GM19468 (cell line): ENCODE data around the gene MORN1.

ENCODE experiments used
- ATAC-seq: cut with Tn5 transposase; IDR thresholded peaks from one replicate; pipeline ENCODE4 v1.9.1; 2021; ENCODE audit warnings: mild to moderate bottlenecking, moderate library complexity, moderate number of reproducible peaks; ENCODE audit not compliant: unreplicated experiment; ENCODE audit errors: extremely low read depth

Gene MORN1

GRCh38 chr1:2326524-2326923 lies 64.8 kb downstream of the MORN1 start:
- no peak for ATAC-seq

GRCh38 chr1:2324553-2325366 lies 66.6 kb downstream of the MORN1 start:
- ATAC-seq = no peak

- ATAC-seq = no peak
Measured at GRCh38 chr1:2323451-2323974, 67.8 kb downstream of the MORN1 start.

GRCh38 chr1:2322581-2323211 lies 68.7 kb downstream of the MORN1 start:
- ATAC-seq = no peak

- ATAC-seq = no peak
Measured at GRCh38 chr1:2322065-2322571, 69.2 kb downstream of the MORN1 start.

- ATAC-seq = no peak
Measured at GRCh38 chr1:2320760-2321667, 70.3 kb downstream of the MORN1 start.

GRCh38 chr1:2320006-2320405 lies 71.3 kb downstream of the MORN1 start:
- no peak for ATAC-seq

- no peak for ATAC-seq
Measured at GRCh38 chr1:2319291-2319690, 72.1 kb downstream of the MORN1 start.

GRCh38 chr1:2318314-2319278 lies 72.8 kb downstream of the MORN1 start:
- ATAC-seq = no peak

GRCh38 chr1:2317230-2318065 lies 73.9 kb downstream of the MORN1 start:
- no peak for ATAC-seq

- ATAC-seq = no peak
Measured at GRCh38 chr1:2316451-2316961, 74.8 kb downstream of the MORN1 start.

- ATAC-seq = no peak
Measured at GRCh38 chr1:2315674-2316450, 75.5 kb downstream of the MORN1 start.

GRCh38 chr1:2314803-2315673 lies 76.3 kb downstream of the MORN1 start:
- ATAC-seq = no peak

- ATAC-seq = no peak
Measured at GRCh38 chr1:2314273-2314802, 77.0 kb downstream of the MORN1 start.

- ATAC-seq = no peak
Measured at GRCh38 chr1:2313651-2314261, 77.6 kb downstream of the MORN1 start.
